Measurements from ENCODE around the gene OR2V2.
"Not testable (repeated sequence)": the region's sequence is repeated elsewhere in the genome, so short reads cannot be mapped to it uniquely, and the experiment has no call there.

OR2V2 gene, protein sequence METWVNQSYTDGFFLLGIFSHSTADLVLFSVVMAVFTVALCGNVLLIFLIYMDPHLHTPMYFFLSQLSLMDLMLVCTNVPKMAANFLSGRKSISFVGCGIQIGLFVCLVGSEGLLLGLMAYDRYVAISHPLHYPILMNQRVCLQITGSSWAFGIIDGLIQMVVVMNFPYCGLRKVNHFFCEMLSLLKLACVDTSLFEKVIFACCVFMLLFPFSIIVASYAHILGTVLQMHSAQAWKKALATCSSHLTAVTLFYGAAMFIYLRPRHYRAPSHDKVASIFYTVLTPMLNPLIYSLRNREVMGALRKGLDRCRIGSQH

DNA sequence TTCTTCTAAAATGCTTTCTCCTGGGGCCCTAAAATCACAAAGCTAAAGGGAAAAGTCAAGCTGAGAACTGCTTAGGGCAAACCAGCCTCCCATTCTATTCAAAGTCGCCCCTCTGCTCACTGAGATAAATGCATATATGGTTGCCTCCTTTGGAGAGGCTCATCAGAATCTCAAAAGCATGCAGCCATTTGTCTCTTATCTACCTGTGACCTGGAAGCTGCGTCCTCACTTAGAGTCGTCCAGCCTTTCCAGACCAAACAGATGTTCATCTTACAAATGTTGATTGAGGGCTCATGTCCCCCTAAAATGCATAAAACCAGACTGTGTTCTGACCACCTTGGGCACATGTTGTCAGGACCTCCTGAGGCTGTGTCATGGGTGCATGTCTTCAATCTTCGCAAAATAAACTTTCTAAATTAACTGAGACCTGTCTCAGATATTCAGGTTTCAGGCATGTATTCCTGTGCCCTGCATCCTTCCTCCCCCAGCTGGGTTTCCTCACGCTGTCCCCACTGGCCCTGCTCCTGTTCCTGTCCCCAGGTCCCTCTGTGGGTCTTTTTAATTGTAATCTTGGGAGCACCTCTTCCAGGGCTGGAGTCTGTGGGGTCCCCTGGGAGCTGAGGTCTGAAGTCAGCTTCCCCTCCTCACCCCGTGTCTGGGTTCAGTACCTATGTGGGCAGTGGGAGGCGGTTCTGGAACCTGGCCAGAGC lies at the start of gene OR2V2:
TSS of gene OR2V2 (plus strand) at position 660 of the 710 bp plus-strand sequence. CDS start 7,357 bp downstream, outside the sequence.
- not testable (repeated sequence) for DNase-seq

DNA sequence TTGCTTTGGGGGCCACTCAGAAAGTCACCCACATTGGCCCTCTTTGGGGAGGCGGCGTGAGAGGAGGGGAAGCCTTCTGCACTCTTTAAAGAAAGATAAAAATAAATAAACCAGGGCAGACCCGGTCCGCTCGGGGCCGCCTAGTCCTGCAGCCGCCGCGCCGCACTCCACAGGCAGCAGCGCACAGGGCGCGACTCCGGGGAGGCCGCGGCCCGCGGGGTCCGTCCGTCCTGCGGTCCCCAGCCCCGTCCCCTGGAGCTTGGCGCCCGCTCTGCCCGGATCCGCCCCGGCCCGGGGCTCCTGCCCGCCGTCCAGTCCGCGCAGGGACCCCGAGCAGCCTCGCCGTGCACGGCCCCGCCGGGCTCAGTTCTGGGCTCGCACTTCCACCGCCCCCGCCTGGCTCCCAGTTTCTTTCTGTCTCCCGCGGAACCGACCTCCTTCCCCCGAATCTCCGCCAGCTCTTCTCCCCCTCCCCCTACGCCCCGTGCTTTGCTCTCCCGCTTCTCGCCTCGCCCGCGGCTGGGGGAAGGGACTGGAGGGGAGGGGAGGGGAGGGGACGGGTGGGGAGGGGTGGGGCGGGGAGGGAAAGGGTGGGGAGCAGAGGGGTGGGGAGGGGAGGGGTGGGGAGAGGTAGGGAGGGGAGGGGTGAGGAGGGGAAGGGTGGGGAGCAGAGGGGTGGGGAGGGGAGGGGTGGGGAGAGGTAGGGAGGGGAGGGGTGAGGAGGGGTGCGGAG lies 49.5 kb upstream of the OR2V2 start:
- not testable (repeated sequence) for DNase-seq

DNA sequence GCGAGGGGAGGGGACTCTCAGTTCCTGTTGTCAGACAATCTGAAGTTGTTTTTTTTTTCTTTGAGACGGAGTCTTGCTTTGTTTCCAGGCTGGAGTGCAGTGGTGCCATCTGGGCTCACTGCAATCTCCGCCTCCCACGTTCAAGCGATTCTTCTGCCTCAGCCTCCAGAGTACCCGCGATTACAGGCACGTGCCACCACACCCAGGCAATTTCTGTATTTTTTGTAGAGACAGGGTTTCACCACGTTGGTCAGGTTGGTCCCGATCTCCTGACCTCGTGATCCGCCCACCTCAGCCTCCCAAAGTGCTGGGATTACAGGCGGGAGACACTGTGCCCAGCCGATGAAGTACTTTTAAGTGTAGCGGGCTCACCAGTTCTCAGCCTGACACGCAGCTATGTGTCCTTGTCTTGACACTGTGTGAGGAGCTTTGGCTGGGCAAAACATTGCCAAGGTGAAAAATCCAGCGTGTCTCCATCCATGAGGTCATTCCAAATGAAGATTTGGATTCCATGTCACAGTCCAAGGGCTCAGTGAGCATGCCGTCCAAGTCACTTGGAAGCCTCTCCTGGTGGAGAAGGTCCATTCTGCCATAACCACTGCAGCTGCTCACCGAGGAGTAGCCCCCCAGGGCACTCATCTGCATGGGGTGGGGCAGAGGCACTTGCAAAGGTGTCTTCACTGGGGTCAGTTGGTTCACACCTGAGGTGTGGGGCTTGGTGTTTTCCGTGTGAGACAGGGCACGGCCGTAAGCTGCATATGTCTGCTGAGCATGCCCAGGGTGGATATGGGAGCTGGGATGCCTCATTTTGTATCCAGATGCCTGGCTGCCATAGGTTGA lies 48.4 kb upstream of the OR2V2 start:
- peak in 1 of 6 experiments; percentile 22 for DNase-seq

DNA sequence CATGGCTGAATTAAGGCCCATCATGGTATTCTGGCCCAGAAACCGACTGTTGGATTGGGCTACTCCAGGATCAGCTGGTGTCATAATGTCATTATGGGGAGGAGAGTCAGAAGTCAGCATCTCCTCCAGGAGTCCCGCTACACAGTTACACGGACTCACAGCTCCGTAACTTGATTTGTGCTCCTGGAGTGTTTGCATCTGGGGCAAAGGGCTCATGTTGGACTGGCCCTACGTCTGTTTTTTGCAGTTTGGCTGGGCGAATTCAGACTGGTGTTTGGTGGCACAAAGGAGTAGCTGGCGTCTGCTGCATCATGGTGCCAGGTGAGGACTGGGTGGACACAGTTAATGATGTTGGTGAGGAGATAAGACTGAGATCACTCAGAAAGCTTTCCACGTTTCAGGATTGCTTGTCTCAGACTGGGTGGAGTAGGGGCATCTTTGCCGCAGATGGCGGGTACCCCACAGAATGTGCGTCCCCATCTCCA lies 47.7 kb upstream of the OR2V2 start:
- no peak for DNase-seq

DNA sequence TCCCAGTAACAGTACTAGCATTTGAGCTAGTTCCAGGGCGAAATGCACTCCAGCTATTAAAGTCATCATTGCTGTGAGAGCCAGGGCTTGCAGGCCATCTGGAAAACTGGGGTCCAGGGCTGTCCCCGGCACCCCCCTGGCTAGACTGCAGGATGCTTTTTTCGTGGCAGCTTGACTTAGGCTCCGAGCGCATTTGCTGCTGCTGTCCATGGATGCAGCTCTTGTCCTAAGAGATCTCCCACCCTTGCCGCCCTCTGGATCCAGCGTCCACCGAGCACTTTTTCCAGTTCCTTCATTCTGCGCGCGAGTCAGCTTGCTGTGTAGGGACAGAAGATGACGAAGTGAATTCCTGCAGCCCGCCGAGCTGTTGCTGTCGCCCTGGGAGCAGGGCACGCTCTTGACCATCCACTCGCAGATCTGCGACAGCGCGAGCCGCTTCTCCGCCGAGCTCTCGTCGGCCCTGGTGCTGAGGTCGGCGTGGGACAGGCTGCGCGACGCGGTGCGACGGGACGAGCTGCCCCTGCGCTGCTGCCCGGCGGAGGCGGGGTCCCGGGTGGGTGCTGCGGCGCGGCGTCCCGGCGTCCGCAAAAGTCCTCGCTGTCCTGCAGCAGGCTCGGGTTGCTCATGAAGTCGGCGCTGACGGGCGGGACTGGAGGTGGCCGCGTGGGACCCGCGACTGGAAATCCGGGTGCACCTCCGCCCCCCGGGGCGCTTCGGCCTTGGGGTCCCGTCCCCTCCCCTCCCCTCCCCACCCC lies 47.1 kb upstream of the OR2V2 start:
- peak in 1 of 6 experiments; percentile 8 for DNase-seq

DNA sequence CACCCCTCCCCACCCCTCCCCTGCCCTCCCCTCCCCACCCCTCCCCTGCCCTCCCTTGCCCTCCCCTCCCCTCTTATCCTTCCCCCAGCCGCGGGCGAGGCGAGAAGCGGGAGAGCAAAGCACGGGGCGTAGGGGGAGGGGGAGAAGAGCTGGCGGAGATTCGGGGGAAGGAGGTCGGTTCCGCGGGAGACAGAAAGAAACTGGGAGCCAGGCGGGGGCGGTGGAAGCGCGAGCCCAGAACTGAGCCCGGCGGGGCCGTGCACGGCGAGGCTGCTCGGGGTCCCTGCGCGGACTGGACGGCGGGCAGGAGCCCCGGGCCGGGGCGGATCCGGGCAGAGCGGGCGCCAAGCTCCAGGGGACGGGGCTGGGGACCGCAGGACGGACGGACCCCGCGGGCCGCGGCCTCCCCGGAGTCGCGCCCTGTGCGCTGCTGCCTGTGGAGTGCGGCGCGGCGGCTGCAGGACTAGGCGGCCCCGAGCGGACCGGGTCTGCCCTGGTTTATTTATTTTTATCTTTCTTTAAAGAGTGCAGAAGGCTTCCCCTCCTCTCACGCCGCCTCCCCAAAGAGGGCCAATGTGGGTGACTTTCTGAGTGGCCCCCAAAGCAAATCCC lies 46.2 kb upstream of the OR2V2 start:
- not testable (repeated sequence) for DNase-seq

DNA sequence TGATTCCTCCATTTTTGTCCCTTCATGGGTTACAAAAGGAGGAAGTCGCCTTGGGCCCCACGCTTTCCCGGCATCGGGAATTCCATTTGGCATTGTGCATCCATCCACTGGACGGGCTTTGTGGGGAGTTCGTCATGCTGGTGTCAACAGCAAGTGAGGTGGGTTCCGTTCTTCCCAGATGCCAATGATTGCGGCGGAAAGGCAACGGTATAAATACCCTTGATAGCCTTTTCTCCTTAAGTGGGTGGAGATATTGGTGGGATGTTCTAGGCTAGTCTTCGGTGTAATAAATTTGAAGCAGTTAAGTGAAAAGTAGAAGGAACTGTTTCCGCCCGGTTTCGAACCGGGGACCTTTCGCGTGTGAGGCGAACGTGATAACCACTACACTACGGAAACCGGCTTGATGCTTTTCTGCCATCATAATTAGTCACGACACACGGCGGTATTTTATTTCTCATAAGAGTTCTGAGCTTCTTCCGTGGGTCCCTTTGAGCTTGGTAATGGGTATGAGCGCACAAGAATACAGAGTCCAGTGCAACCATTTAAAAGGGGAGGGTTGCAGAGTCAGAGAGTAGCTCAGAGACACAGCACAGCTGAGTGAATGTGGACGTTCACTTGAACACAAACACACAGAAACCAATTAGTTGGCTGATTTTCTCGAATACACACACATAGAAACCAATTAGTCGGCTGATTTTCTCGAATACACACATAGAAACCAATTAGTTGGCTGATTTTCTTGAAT lies 45.3 kb upstream of the OR2V2 start:
- DNase-seq, result not testable (repeated sequence)

DNA sequence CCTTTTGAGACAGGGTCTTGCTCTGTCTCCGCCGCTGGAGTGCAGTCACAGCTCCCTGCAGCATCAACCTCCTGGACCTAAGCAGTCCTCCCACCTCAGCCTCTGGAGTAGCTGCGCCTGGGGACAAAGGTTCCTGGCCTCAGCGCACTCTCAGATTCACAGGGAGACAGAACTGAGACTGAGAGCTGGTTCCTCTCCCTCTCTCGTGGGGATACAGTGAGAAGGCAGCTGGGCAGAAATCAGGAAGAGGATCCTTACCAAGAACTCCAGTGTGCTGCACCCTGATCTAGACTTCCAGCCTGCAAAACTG lies 43.2 kb upstream of the OR2V2 start:
- DNase-seq, result peak in 1 of 6 experiments; percentile 18

DNA sequence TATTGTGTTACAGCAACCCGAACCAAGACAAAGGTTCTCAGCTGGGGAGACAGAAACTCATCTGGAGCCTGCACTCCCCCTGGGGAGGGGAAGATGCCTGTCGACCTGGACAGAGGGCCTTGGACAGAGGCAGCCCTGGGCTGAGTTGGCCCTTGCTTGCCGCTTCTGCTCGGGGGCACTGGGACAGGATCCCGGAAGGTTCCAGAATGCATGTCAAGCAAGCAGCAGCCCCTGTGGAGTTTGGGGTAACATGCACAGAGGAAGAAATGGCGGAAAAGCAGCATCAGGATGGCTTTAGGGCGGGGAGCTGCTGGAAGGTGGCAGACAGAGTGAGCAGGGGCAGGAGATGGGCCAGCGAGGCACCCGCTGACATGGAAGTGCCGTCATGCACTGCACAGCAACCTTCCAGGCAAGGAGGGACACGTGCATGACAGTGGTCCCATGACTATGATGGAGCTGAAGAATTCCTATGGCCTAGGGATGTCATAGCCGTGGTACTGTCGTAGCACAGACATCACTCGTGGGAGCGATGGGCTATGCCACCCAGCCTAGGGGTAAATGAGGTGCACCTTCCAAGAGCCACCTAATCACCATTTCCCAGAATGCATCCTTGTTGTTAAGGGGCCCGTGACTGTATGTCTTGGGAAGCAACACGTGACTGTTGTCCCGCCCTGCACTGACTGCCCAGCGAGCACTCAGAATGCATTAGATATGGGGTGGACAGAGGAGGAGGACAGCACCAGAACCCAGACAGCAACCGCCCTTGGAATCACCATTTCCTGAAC lies 42.6 kb upstream of the OR2V2 start:
- DNase-seq, result not testable (repeated sequence)

DNA sequence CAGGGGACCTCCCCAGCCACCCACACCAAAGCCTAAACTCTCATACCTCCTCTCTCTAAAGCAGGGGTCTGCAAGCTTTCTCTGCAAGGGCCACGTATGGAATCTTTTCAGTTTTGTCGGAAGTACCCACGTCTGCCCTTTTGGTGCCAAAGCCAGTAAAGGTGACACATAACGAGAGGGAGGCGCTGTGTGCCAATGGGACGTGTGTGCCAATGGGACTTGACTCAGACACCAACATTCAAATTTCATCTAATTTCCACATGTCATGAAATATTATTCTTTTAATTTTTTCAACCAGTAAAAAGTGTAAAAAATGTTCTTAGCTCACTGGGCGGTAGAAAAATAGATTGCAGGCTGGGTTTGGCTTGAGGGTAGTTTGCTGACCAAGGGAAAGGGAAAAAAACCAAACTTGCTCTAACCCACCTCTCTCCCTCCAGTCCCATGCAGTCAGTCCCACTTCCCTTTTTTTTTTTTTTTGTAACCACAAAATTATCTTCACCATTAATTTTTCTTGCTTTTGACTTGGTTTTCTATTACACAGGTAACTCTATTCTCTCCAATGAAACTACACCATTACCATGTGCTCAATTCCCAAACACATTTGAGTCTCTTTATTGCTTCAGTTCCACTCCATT lies 41.9 kb upstream of the OR2V2 start:
- no peak for DNase-seq

DNA sequence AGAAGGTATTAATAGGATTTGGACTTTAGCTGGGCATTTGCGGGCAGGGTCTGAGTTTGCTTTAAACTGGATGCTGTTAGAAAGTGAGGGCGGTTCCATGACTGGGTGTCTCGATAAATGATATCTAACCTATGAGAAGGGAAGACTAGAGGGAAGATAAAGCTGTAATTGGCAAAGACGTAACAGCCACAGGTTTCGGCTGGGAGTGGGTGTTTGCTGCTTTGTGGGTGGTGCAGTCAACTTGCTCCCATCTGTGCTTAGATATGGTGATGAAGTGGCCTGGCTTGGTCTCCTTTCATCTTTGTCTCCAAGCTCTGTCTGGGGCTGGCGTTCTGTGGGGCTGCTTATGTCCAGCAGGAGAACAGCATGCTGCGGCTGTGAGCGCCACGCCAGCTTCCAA lies 39.7 kb upstream of the OR2V2 start:
- no peak for DNase-seq

DNA sequence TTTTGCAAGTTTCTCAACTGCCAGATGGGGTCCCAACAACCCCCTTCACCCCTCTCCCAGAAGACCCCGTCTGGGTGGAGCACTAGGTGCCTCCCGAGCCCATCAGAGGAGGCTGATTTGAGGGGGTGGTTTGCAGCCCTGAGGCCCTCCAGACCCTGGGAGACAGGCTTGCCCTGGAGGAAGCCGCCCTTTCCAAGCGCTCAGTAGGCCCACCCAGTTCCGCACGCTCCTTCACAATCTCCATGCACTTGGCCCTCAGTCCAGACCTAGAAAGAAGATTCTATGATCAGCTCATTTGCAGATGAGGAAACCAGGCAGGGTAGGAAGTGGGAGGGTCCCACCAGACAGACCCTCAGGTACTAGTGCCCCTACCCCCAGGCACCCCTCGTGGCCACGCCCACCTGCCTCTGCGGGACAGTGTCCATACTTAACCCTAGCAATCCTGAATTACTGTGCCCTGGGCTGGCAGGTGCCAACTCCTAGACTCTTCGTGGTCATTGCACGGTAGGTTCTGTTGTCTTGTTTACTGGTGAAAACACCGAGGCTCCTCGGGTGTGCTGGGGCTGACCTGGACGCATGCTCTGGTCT lies 38.7 kb upstream of the OR2V2 start:
- DNase-seq, result no peak

DNA sequence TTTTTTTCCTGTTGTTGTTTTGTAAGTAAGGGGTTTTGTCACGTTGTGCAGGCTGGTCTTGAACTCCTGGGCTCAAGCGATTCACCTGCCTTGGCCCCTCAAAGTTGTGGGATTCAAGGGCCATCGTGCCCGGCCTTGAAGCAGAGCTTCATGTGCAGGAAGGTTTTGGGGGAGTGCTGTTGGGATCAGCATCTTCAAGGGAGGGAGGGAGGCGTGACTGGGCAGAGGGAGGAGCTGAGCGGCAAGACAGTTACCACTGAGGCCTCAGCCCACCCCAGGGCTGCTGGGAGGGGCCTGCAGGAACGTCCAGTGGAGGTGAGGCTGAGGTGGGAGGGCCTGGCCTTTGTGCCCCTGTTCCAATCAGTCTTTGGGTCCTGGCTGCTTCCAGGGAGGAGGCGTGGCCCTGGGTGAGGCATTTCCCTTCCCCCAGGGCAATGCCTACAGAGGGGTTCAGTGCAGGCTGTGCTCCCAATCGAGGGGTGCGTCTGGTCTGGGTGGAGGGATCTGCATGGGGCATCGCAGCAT lies 37.8 kb upstream of the OR2V2 start:
- no peak for DNase-seq

DNA sequence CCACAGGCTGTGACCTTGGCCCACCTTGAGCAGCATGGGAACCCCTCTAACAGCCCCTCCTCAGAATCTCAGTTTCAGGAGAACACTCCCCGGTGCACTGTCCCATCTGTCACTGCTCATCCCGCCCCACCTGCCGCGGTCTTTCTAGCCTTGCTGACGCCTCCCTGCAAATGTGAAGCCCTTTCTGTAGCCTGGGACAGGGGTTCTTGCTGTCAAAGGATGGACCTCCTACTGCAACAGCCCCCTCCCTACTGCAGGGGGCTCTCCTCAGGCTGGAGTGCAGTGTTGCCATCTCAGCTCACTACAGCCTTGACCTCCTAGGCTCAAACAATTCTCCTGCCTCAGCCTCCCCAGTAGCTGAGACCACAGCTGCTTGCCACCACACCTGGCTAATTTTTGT lies 36.4 kb upstream of the OR2V2 start:
- DNase-seq, result no peak

DNA sequence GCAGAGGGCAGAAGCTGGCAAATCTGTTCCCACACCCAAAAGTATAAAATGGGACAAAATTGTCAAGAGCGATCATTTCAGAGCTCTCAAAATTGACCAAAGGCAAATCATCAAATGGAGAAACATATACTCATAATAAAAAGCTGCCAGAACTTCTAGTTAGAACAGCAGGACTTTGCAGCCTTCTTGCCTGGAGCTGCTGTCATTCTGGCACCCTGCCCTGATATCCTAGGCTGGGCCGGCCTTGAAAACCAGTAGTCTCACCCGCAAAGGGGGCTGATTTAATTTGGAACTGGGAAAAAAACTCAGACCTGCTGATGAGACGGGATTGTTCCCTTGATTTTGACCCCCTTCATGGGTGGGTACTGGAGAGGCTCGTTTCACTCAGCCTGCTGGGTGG lies 34.9 kb upstream of the OR2V2 start:
- DNase-seq, result no peak

DNA sequence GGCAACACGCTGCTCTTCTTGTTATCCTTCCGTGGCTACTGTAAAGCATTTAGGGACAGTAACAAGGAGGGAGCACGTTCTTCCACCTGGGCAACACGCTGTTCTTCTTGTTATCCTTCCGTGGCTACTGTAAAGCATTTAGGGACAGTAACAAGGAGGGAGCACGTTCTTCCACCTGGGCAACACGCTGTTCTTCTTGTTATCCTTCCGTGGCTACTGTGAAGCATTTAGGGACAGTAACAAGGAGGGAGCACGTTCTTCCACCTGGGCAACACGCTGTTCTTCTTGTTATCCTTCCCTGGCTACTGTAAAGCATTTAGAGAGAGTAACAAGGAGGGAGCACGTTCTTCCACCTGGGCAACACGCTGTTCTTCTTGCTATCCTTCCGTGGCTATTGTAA lies 33.8 kb upstream of the OR2V2 start:
- DNase-seq, result not testable (repeated sequence)

DNA sequence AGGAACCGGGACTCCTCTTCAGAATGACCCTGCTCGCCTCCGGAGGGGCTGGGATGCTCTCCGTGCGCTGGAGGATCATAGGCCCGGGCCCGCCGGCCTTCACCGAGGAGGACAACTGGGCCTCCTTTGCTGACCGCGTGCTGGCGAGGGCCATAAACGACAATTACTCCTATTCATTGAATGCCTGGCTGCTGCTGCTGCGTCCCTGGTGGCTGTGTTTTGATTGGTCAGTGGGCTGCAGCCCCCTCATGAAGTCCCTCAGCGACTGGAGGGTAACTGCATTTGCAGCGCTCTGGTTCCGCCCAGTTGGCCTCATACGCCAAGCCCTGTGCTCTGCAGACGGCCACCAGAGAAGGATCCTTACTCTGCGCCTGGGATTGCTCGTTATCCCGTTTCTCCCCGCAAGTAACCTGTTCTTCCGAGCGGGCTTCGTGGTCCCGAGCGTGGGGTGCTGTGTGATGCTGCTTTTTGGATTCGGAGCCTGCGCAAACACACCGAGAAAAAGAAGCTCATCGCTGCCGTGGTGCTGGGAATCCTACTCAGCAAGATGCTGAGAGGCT lies 33.0 kb upstream of the OR2V2 start:
- DNase-seq, result no peak

Measured in stimulated activated naive CD4-positive, alpha-beta T cell (primary cell).